NCI-H2081 treated with DMSO at 0.1 percent for 48 hours (cell line): Measurements from ENCODE around the gene TGM5.
"Not testable (repeated sequence)": the region's sequence is repeated elsewhere in the genome, so short reads cannot be mapped to it uniquely, and the experiment has no call there.

Experiments
- DNase-seq: peaks from one replicate; lab custom pipeline; 2025; lab: John Stamatoyannopoulos, UW

The TGM5 gene, protein sequence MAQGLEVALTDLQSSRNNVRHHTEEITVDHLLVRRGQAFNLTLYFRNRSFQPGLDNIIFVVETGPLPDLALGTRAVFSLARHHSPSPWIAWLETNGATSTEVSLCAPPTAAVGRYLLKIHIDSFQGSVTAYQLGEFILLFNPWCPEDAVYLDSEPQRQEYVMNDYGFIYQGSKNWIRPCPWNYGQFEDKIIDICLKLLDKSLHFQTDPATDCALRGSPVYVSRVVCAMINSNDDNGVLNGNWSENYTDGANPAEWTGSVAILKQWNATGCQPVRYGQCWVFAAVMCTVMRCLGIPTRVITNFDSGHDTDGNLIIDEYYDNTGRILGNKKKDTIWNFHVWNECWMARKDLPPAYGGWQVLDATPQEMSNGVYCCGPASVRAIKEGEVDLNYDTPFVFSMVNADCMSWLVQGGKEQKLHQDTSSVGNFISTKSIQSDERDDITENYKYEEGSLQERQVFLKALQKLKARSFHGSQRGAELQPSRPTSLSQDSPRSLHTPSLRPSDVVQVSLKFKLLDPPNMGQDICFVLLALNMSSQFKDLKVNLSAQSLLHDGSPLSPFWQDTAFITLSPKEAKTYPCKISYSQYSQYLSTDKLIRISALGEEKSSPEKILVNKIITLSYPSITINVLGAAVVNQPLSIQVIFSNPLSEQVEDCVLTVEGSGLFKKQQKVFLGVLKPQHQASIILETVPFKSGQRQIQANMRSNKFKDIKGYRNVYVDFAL

DNA sequence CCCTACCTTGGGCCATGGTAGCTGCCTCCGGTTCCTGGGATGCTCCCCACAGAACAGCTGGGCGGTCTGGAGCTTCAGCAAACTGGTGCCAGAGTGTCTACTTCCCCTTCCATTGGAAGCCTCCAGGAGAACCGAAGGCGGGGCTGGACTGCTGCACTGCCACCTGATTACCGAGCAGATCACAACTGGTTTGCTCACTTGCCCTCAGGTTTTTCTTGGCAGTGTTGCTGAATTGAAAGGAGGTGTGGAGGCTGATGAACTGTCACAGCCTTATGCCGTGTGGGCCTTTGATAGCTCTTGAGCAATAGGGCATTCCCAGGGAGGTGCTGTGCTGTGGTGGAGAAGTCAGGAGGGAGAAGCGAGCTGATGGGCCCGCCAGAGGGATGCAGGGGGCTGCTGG, at the start of gene TGM5:
TGM5 (minus strand) TSS at position 95 of the 400 bp plus-strand sequence; CDS start at position 16, 79 bp downstream.
- no peak for DNase-seq

- no peak for DNase-seq
Measured at GRCh38 chr15:43314171-43314570, 47.4 kb upstream of the TGM5 start.

- DNase-seq = no peak
Measured at GRCh38 chr15:43312378-43312777, 45.6 kb upstream of the TGM5 start.

GRCh38 chr15:43302205-43302817, 35.6 kb upstream of the TGM5 start, which contains the start of gene TGM7:
Gene TGM7 (minus strand): TSS chr15:43302255.
- DNase-seq = no peak

DNA sequence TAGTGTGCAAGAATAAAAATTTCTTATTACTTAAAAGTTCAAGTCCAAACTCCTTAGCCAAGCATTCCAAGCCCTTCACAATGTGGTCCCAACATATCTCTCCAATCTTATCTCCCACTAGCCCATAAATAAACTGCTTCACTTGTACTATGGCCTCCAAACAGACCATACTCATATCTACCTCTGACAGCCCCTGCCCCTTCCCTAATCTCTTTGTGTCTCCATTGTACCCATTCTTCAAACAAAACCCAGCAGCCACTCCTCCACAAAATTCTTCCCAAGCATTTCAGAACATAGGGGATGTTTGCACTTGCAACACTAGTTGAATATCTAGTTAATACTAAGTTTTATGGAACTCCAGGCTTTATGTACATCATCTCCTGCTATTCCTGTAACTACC, 33.2 kb upstream of the TGM5 start:
- no peak for DNase-seq

- no peak for DNase-seq
Measured at GRCh38 chr15:43299411-43299810, 32.7 kb upstream of the TGM5 start.

DNA sequence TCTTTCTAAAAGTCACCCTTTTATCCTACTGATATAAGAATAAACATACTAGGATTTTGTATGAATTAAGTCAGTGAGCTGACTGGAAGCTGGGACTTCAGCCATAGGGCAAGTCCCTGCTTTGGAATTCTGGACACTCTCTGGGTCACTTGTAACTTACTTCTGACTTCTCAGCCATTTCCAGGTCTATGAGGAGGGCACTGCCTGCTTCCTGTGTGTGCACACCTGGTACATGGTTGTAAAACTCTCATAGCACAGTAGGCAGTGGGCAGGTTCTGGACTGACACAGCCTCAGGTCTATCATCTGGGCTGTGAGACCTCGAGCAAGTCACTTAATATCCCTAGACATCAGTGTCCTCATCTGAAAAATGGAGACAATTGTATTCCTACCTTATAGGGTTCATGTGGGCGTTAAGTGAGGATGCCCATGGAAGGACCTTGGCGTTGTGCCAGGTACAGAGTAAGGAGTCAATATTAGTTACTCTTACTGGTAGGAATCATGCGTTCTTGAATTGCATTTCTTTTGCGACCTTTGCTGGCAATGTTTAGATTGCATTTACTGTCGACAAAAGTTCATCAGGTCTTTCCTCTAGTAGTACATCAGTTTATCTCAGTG, 27.5 kb upstream of the TGM5 start:
- no peak for DNase-seq

- no peak for DNase-seq
Measured at GRCh38 chr15:43293432-43293831, 26.7 kb upstream of the TGM5 start.

- no peak for DNase-seq
Measured at GRCh38 chr15:43292375-43293078, 25.8 kb upstream of the TGM5 start.

- DNase-seq = not testable (repeated sequence)
Measured at GRCh38 chr15:43289656-43290055, 22.9 kb upstream of the TGM5 start.

- DNase-seq = no peak
Measured at GRCh38 chr15:43287254-43287653, 20.5 kb upstream of the TGM5 start.

DNA sequence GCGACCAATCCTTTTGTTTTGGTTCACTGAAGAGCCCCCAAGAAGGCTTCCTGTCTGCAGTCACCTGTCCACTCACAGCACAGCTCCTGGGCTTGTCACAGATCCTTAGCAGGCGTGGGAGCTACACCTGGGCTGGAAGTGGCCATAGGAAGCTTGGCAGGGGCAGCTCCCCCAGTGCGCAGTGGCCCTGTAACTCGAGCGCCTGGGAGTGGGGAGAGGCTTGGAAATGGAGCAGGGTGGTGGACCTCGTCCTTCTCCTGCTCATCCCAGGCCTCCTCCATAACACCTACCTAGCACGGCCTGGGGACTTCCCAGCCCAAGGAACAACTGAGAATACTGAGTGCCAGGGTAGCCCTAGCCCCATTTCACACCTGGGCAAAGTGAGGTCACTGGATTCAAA, 19.3 kb upstream of the TGM5 start:
- DNase-seq = no peak

GRCh38 chr15:43285609-43286037, 18.9 kb upstream of the TGM5 start:
- peak; percentile 40 for DNase-seq

DNA sequence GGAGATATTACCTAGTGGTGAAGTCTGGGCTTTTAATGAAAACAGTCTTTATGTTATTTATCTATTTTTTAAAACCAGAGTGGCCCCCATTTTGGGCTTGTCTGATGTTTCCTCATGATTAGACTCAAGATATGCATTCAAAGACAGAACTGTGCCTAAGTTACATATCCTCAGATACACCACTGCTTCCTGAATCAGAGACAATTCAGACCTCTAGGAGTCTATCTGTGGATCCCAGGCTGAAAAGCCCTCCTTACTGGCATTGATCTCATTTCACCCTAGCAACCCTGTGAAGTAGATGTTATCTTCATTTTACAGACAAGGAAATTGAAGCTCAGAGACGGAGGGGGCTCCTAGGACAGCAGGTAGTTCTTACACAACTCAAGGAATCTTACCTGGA, 16.8 kb upstream of the TGM5 start:
- no peak for DNase-seq

GRCh38 chr15:43281926-43282602, 15.3 kb upstream of the TGM5 start:
- DNase-seq = no peak

- DNase-seq = no peak
Measured at GRCh38 chr15:43280996-43281395, 14.3 kb upstream of the TGM5 start.

- no peak for DNase-seq
Measured at GRCh38 chr15:43279496-43279895, 12.8 kb upstream of the TGM5 start.

GRCh38 chr15:43278869-43279268, 12.1 kb upstream of the TGM5 start:
- no peak for DNase-seq

DNA sequence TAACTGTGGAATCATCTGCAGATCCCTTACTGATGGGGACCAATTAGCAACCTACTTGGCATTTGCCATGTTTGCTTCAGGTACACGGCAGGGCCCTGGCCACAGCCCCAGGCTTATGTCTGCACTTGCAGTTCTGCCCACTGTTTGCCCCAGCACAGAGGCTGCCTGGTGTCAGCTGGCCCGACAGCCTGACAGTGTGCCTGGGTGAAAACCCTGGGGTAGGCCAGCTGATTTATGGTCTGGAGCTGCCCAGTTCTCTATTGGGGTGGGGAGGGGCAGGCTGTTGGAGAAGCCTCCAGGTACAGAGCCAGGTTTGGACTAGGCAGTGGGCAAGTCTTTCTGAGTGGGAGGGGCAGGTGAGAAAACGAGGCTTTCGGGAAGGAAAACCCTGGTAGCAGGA, 11.2 kb upstream of the TGM5 start:
- no peak for DNase-seq

- DNase-seq = no peak
Measured at GRCh38 chr15:43277231-43277823, 10.6 kb upstream of the TGM5 start.
